ENCODE data around the gene PSMB7. TPM values are rescaled to one million over a fixed set of nuclear protein-coding genes. Genes with fewer than 3 reads are reported as not detected.

PSMB7 gene
- total and polyA plus RNA-seq, 2 donors: 110 to 152 TPM

DNA sequence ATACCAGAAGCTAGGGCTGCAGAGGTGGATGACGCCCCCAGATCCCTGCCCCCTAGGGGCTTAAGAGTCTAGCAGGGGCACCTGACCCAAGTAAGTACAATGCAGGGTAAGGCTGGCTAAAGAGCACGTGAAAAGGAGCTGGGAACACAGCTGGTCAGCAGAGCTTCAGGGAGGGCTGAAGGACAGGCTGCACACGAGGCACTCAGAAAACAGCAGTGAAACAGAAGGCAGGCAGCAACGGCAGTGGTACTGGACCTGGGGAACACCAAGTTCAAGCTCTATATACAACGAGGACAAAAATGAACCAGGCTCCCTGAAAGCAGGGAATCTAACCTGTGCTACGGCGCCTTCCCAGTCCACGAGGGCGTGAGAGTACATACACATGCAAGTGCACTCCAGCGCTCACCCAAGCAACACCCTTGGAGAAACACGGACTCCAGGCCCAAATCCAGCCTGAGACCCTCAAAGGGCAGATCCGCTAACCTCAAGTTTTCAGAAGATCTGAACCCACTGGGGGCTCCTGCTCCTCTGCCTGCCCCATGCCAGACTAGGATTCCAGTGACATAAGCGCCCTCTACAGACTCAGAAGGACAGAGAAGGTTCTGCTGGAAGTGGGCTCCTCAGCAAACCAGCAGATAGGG is 57.4 kb downstream of the PSMB7 start:
- H3K4me1 ChIP-seq (ENCODE audit: insufficient read depth): no peaks in the 10 kb centered on the region
- no peak for DNase-seq (ENCODE audit: extremely low spot score)
- no peak overlapping the region for H3K4me3 ChIP-seq (ENCODE audit: low read depth, low read length)
- H3K36me3 ChIP-seq (ENCODE audit: insufficient read depth): no peaks in the 10 kb centered on the region
- WGBS: 86% methylated on average over 13 of the region's 13 CpGs
- H3K27ac ChIP-seq (ENCODE audit: low read depth): no peak overlapping the region

DNA sequence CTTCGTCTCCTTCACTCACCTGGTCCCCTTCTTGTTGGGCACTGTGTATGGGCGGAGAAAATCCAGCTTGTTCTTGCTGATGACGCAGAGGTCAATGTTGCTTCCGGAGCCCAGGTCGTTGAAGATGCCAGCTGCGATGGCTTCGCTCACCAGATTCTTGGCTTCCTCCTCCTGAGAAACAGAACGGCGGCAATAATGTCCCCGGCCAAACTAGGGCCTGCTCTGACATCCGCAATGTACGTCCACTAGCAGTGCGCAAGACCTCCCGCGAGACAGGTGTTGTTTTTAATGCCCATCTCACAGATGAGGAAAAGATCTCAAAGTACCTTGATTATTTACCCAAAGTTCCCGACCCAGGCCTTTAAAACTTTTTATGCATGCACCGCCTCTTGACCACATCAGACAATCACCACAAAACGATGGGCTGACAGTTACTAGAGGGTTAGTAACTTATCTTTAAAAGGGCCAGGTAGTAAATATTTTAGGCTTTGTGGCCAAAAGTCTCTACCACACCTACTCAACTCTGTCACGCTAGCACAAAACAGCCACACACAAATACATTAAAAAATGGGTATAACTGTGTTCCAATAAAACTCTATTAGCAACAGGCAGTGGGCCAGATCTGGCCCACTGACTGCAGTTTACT is 58.4 kb downstream of the PSMB7 start:
- Histone ChIP-seq H3K4me1 (ENCODE audit: insufficient read depth) (no peaks in the 10 kb centered on the region), H3K27ac (ENCODE audit: low read depth) (no peak overlapping the region), H3K4me3 (ENCODE audit: low read depth, low read length) (no peak overlapping the region), H3K36me3 (ENCODE audit: insufficient read depth) (no peaks in the 10 kb centered on the region)
- WGBS: 89% methylated on average over 19 of the region's 19 CpGs
- no peak for DNase-seq (ENCODE audit: extremely low spot score)

DNA sequence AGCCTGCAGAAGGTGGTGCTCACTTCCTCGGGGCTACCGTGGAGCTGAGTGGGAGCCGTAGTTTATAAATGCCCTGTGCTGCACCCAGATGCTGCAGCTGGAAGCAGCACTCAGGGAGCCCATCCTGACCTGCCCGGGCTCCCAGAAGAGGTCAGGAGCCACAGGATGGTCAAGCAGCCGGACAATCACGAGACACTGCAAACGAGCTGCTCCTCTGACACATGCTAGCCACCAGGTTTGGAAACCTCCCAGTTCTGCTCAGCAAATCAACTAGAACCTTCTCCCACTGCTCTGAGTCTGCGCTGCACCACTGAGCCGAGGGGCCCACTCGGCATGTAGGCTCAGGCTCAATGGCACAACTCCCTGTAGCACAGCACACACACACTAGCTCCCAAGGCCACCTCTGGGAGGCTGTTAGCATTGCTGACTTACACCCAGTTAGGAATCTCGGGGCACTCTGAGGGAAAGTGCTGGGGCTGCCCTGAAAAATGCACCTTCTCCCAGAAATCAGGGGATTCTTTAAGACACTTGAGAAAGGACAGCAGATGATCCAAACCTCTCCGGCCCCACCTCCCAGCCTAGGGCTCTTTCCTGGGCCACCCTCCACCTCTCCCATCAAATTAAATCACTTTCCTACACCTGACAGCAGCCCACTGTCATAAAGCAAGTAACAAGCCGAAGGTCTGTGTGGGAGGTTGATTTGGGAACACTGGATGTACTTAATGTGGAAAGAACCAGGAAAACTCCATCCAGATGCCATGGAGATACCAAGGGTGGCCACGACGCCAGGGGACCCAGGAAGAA is 59.1 kb downstream of the PSMB7 start:
- Histone ChIP-seq H3K36me3 (ENCODE audit: insufficient read depth) (no peaks in the 10 kb centered on the region), H3K4me1 (ENCODE audit: insufficient read depth) (no peaks in the 10 kb centered on the region), H3K27ac (ENCODE audit: low read depth) (no peak overlapping the region), H3K4me3 (ENCODE audit: low read depth, low read length) (no peak overlapping the region)
- WGBS: 87% methylated on average over 15 of the region's 15 CpGs
- DNase-seq (ENCODE audit: extremely low spot score): no peak

DNA sequence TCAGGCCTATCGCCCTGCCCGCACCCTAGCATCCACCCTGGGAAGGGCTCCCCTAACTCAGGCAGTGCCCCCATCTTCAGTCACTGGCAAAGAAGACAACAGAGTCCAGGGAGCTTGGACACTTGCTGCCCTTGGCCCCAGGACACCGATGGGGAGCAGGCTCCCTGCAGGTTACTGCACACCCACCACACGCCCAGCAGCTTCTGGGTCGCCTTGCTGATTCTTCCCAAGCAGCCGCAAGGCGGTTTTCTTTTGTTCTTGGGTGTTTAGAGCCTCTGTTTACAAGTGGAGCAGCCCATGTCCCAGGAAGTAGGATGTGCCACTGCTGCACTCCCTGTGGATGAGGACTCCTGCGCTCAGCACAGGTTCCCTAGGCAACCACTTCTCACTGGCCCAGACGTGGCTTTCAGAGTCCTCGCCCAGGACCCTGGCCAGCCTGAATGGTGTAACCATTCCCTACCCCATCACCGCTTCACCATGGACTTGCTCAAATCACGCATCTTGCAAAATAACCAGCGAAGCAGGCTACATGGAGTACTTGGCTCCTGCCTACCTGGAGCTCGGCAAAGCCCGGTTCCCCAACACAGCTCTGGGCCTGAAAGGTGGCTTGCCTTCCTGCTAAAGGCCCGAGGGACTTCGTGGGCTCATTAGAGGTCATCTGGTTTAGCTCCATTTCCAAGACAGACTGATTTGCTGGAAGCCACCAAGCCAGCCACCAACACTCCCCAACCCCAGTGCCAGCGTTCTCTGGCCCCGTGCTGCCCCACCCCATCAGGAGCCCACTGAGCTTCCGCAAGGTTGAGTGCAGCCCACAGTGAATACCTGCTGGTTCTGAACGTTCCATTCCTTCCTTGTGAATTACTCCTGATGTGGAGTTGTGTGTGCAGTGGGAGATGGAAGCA is 60.0 kb downstream of the PSMB7 start:
- DNase-seq (ENCODE audit: extremely low spot score): no peak
- 92% methylated on average over 21 of the region's 21 CpGs for WGBS
- Histone ChIP-seq H3K4me3 (ENCODE audit: low read depth, low read length) (no peak overlapping the region), H3K27ac (ENCODE audit: low read depth) (no peak overlapping the region), H3K36me3 (ENCODE audit: insufficient read depth) (no peaks in the 10 kb centered on the region), H3K4me1 (ENCODE audit: insufficient read depth) (no peaks in the 10 kb centered on the region)

DNA sequence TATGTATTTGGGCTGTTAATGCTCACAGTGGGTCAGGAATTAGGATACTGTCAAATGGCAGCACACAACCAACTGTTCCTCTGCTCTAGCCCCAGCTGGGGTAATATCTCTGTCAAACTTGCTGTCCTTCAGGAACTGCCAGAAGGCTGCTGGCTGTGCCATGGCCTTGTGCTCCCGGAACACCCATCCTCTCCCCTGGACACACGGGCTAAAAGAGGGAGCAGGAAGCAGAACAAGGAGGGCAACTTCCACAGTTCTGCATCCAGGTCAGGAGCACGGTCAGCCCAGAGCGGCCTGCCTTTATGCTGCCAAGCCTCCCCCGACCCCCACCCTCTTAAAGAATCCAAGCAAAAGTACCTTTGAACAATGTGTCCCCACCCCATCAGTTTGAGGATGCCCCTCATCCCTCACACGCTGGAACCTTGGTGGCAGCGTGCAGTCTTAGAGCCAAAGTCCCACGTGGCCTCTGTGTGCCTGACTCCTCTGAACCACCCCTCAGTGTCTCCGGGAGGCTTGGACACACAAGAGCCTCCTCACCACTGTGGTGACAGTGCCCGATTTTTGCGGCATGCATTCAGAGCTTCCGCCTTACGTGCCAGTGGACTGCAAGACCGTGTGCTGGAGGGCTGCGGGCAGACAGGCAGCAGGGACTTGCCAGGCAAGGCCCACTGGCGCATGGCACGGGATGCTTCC is 60.8 kb downstream of the PSMB7 start:
- Histone ChIP-seq H3K36me3 (ENCODE audit: insufficient read depth) (no peaks in the 10 kb centered on the region), H3K4me3 (ENCODE audit: low read depth, low read length) (no peak overlapping the region), H3K27ac (ENCODE audit: low read depth) (no peak overlapping the region), H3K4me1 (ENCODE audit: insufficient read depth) (no peaks in the 10 kb centered on the region)
- DNase-seq (ENCODE audit: extremely low spot score): no peak
- 90% methylated on average over 17 of the region's 17 CpGs for WGBS

DNA sequence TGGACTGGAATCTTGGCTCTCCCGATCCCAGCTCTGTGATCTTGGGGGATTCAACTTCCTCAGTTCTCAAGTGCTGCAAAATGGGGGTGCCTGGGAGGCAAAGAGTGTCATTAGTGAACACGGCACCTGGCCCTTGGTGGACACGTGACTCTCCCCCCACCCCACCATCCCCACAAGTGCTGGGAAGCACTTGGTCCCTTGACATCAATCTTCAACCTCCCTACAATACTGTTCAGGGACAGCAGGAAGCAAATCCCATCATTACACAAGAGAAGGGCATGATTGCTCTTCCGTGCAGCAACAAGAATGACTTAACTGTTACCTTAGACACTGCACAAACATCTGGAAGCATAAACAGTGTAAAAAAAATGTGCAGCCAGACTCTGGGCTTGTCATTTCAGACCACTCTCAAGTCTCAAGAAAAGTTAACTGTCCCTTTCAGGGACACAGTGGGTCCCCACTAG is 61.4 kb downstream of the PSMB7 start:
- Histone ChIP-seq H3K36me3 (ENCODE audit: insufficient read depth) (no peaks in the 10 kb centered on the region), H3K4me3 (ENCODE audit: low read depth, low read length) (no peak overlapping the region)
- no peak for DNase-seq (ENCODE audit: extremely low spot score)

DNA sequence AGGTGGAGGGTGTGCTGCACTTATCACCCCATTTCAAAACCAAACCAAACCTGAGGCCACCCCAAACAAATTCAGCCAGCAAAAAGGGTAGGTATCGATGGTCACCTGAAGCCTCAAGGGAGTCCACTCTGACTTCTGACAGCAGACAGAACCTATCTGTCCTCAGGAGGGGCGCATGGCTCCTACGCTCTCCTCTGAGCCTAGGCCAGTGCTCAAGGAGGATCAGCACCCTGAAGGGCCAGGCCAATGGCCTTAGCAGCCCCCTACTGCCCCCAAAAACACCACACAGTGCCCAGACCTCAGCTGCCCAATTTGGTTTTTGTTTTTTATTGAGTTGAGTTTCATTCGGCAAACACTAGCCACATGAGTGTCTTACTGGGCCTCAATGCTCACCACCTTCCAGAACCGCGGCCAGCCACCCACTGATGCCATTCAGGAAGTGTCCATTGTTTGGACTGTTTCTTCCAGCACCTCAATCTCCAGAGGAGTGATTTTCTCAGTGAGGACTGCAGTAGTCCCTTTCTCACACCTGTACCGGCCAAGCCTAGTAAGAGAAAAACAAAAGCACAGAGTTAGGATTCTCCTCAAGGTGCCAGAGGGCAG is 62.0 kb downstream of the PSMB7 start:
- WGBS: 94% methylated on average over 7 of the region's 7 CpGs
- Histone ChIP-seq H3K4me1 (ENCODE audit: insufficient read depth) (no peaks in the 10 kb centered on the region), H3K27ac (ENCODE audit: low read depth) (no peak overlapping the region), H3K36me3 (ENCODE audit: insufficient read depth) (no peaks in the 10 kb centered on the region), H3K4me3 (ENCODE audit: low read depth, low read length) (no peak overlapping the region)
- DNase-seq (ENCODE audit: extremely low spot score): no peak

More for the DNA sequence above, 61.4 kb downstream of the PSMB7 start:
- Histone ChIP-seq H3K4me1 (ENCODE audit: insufficient read depth) (no peaks in the 10 kb centered on the region), H3K27ac (ENCODE audit: low read depth) (no peak overlapping the region)
- 64% methylated on average over 4 of the region's 4 CpGs for WGBS

DNA sequence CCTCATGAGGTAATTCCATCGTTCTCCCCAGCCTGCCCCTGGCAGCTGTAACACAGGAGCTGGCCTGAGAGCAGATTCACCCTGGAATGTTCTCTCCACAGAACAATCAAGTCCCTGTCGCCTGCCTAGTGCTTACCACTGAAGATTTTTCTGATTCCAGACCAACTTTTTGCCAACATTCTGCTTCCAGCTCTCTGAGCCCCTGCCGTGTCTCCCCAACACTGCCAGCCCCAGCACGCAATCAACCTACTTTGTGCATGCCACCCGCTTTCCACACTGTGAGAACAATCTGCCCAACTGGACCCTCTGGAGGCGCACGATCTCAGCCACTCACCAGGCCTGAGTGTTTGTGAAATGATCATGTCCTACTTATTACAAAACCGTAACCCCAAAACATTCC is 62.6 kb downstream of the PSMB7 start:
- DNase-seq (ENCODE audit: extremely low spot score): no peak
- Histone ChIP-seq H3K4me3 (ENCODE audit: low read depth, low read length) (no peak overlapping the region), H3K27ac (ENCODE audit: low read depth) (no peak overlapping the region), H3K4me1 (ENCODE audit: insufficient read depth) (no peaks in the 10 kb centered on the region), H3K36me3 (ENCODE audit: insufficient read depth) (no peaks in the 10 kb centered on the region)
- 79% methylated on average over 8 of the region's 8 CpGs for WGBS

DNA sequence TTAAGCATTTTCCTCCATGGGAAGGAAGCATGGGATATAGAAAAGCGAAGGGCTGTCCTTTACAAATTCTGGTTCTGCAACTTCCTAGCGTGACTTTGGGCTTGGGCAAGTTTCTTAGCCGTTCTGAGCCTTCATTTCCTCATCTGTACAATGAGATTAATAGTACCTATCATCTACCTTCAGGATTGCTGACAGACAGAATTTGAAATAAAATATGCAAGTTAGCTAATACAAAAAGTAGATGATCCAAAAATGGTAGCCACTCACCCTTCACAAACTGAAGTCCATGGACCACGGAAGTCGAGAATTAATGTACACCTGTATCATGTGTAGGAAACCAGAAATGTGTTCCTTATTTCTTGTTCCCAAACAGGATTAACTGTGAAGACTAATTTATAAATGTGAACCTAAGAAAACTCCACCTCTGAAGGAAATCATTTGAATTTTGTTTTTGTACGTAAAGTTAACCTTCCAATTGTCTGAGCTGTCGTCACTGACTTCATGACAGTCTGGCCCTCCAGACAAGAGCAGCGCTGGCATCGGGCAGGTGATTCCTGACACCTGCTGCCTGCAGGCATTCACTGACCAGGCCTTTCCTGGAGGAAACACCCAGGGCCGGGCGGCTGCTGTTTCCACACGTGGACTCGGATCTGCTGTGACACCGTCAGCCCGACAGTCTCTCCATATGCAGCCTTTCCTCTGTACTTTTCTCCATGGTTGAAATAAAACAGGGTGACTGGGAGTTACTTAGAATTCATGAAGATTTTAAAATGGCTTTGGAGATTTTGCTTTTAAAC is 63.4 kb downstream of the PSMB7 start:
- H3K4me1 ChIP-seq (ENCODE audit: insufficient read depth): no peaks in the 10 kb centered on the region
- no peak overlapping the region for H3K4me3 ChIP-seq (ENCODE audit: low read depth, low read length)
- WGBS: 86% methylated on average over 15 of the region's 15 CpGs
- no peaks in the 10 kb centered on the region for H3K36me3 ChIP-seq (ENCODE audit: insufficient read depth)
- H3K27ac ChIP-seq (ENCODE audit: low read depth): no peak overlapping the region
- no peak for DNase-seq (ENCODE audit: extremely low spot score)

DNA sequence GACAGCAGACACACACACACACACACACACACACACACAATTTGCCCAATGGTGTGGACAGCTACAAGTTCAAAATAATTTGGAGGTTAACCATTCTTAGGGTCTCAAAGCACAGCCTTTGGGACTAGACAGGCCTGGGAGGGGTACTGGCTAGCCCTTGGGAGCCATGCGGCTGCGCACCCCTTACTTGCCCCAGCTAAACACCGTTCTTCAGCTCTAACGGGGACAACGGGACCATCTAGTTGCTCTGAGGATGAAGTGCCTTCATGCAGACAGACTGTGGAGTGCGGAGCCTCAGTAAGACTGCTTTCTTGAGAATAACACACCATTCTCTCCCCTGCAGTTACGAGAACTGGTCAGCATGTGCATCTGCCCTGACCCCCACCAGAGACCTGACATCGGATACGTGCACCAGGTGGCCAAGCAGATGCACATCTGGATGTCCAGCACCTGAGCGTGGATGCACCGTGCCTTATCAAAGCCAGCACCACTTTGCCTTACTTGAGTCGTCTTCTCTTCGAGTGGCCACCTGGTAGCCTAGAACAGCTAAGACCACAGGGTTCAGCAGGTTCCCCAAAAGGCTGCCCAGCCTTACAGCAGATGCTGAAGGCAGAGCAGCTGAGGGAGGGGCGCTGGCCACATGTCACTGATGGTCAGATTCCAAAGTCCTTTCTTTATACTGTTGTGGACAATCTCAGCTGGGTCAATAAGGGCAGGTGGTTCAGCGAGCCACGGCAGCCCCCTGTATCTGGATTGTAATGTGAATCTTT is 64.6 kb downstream of the PSMB7 start:
- Histone ChIP-seq H3K4me3 (ENCODE audit: low read depth, low read length) (no peak overlapping the region), H3K4me1 (ENCODE audit: insufficient read depth) (no peaks in the 10 kb centered on the region), H3K36me3 (ENCODE audit: insufficient read depth) (no peaks in the 10 kb centered on the region), H3K27ac (ENCODE audit: low read depth) (no peak overlapping the region)
- WGBS: 93% methylated on average over 16 of the region's 16 CpGs
- no peak for DNase-seq (ENCODE audit: extremely low spot score)

DNA sequence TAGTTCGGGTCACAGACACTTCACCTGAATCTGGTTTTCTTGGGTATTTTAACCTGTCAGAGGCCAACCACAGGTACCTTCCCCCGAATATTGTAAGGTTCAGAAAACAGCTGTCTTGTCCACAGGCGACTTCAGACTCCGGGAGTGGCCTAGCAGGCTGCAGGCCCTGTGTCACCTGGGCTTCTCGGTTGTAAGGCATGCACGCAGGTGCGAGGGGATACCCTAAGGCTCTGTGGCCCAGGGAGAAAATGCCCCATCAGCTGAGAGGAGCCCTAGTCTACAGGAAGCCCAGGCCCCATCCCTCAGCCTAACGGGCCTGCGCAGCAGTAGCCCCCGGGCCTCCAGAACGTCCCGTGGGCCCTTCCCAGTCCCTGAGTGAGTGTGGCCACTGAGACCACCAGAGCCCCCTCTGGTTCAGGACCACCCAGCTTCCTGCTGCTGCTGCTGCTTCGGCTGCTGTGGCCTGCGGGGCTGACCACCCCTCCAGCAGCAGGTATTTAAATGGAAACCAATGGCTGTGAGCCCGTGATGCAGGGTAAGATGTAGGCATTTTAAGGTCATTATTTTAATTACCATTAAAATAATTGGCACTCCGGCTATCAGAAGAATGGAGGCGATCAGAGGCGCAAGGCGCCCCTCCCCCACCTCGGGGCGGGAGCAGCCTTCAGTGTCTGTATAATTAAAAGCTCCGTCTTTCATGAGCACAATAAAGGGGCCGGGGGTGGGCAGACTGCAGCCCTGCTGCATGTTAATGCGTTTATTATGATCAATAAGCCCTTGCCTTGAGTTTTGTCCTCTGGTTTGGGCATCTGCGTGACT is 65.4 kb downstream of the PSMB7 start:
- Histone ChIP-seq H3K27ac (ENCODE audit: low read depth) (no peak overlapping the region), H3K4me3 (ENCODE audit: low read depth, low read length) (no peak overlapping the region), H3K36me3 (ENCODE audit: insufficient read depth) (no peaks in the 10 kb centered on the region), H3K4me1 (ENCODE audit: insufficient read depth) (no peaks in the 10 kb centered on the region)
- WGBS: 88% methylated on average over 25 of the region's 25 CpGs
- no peak for DNase-seq (ENCODE audit: extremely low spot score)
